HEK293 (cell line): ENCODE results near the gene IL4I1.

ENCODE experiments used
- CTCF ChIA-PET: fragments of 350-600 bp; formaldehyde crosslinking; extraction: SDS; loops from one replicate; lab custom pipeline; 2021; ENCODE audit warnings: antibody characterized with exemption; lab: Yijun Ruan, JAX
- POLR2A ChIA-PET: fragments of 300-600 bp; formaldehyde crosslinking; extraction: SDS; loops from one replicate; lab custom pipeline; 2020; ENCODE audit warnings: antibody characterized with exemption, inconsistent platforms; lab: Yijun Ruan, JAX
- H3K27ac ChIP-seq: fragments of 200-500 bp; sonication (Bioruptor generic); 2 replicates; pipeline ENCODE4 v1.5.1; 2014; ENCODE audit warnings: low read depth, low read length, control low read depth, inconsistent platforms; ENCODE audit errors: extremely low read depth
- H3K36me3 ChIP-seq, 2 experiments: fragments of 200-500 bp in 1 of 2; sonication (Bioruptor generic) in 1 of 2; 1 replicate in 1 of 2; 2 replicates in 1 of 2; pipeline ENCODE4 v1.5.1; 2014 to 2017; ENCODE audit warnings: inconsistent platforms in 2 of 2, low read length in 2 of 2; ENCODE audit not compliant: control insufficient read depth in 2 of 2, insufficient read depth in 1 of 2
- H3K4me1 ChIP-seq: fragments of 200-500 bp; sonication (Bioruptor generic); 2 replicates; pipeline ENCODE4 v1.5.1; 2014; ENCODE audit warnings: mild to moderate bottlenecking, low read length, inconsistent platforms; ENCODE audit not compliant: control insufficient read depth, insufficient read depth
- H3K4me3 ChIP-seq: 2 replicates; pipeline ENCODE4 v1.5.1; 2011; ENCODE audit warnings: low read depth, mild to moderate bottlenecking, control low read depth, low read length, moderate library complexity
- H3K9me3 ChIP-seq: fragments of 200-500 bp; sonication (Bioruptor generic); 2 replicates; pipeline ENCODE4 v1.5.1; 2014; ENCODE audit warnings: low read depth, low read length, inconsistent platforms; ENCODE audit not compliant: control insufficient read depth, insufficient read depth
- BCL11B ChIP-seq: fragments of 450-650 bp; formaldehyde crosslinking; IDR thresholded peaks from 2 replicates; pipeline ENCODE4 v1.5.1; 2016; ENCODE audit warnings: low read depth, missing biosample characterization, missing genetic modification characterization
- GLIS1 ChIP-seq: fragments of 450-650 bp; formaldehyde crosslinking; IDR thresholded peaks from 2 replicates; pipeline ENCODE4 v1.5.1; 2016; ENCODE audit warnings: missing biosample characterization, missing genetic modification characterization
- GLIS2 ChIP-seq: fragments of 450-650 bp; formaldehyde crosslinking; IDR thresholded peaks from 2 replicates; pipeline ENCODE4 v1.5.1; 2016; ENCODE audit warnings: missing biosample characterization, missing genetic modification characterization
- ZFP3 ChIP-seq: fragments of 450-650 bp; formaldehyde crosslinking; IDR thresholded peaks from 2 replicates; pipeline ENCODE4 v1.5.1; 2016; ENCODE audit warnings: low read depth, missing biosample characterization, missing genetic modification characterization
- ZNF555 ChIP-seq: fragments of 450-650 bp; formaldehyde crosslinking; conservative IDR thresholded peaks from 2 replicates; pipeline ENCODE4 v1.5.1; 2017; ENCODE audit warnings: missing biosample characterization, mild to moderate bottlenecking, missing genetic modification characterization, inconsistent platforms
- ZNF830 ChIP-seq: fragments of 450-650 bp; IDR thresholded peaks from 2 replicates; pipeline ENCODE4 v1.5.0; 2018; ENCODE audit warnings: missing biosample characterization, missing genetic modification characterization, low read depth, mild to moderate bottlenecking, moderate library complexity
- TF ChIP-seq, protein P1 (sequence below): fragments of 450-650 bp; formaldehyde crosslinking; IDR thresholded peaks from 2 replicates; pipeline ENCODE4 v1.5.1; 2016; ENCODE audit warnings: missing biosample characterization, missing genetic modification characterization
- TF ChIP-seq, protein P2 (sequence below): fragments of 450-650 bp; IDR thresholded peaks from 2 replicates; pipeline ENCODE4 v1.5.1; 2018; ENCODE audit warnings: missing biosample characterization, missing genetic modification characterization
- TF ChIP-seq, protein P3 (sequence below): IDR thresholded peaks from 2 replicates; pipeline ENCODE4 v1.6.1; 2011; ENCODE audit warnings: mild to moderate bottlenecking, low read depth, low read length, borderline replicate concordance
- TF ChIP-seq, protein P4 (sequence below): fragments of 450-650 bp; formaldehyde crosslinking; IDR thresholded peaks from 2 replicates; pipeline ENCODE4 v1.5.1; 2016; ENCODE audit warnings: missing biosample characterization, missing genetic modification characterization, borderline replicate concordance

The IL4I1 gene

DNA sequence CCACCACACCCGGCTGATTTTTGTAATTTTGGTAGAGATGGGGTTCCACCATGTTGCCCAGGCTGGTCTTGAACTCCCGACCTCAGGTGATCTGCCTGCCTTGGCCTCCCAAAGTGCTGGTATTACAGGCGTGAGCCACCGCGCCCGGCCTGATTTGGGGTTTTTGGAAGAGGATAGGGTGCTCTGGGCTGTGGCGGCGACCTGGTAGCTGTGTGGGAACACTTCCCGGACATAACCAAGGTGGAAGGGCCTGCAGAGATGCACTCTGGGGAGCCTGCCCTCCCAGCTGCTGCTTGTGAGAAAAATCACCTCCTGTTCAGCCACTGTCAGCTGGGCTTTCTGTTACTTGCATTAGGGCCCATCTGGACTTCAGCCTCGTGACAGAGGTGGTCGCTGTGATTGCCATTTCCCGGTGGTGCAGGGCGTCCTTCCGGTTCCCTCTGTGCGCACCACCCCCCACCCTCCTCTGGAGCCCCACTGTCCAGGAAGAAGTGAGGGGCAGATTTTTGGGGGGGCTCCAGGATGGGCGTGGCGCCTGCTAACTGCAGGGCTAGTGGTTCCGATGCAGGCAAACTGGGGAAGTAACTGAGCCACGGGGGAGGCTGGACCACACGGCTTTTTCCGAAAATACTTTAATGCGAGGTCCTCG lies 7.5 kb downstream of the IL4I1 start (continued):
- TF ChIP-seq, protein P1, sequence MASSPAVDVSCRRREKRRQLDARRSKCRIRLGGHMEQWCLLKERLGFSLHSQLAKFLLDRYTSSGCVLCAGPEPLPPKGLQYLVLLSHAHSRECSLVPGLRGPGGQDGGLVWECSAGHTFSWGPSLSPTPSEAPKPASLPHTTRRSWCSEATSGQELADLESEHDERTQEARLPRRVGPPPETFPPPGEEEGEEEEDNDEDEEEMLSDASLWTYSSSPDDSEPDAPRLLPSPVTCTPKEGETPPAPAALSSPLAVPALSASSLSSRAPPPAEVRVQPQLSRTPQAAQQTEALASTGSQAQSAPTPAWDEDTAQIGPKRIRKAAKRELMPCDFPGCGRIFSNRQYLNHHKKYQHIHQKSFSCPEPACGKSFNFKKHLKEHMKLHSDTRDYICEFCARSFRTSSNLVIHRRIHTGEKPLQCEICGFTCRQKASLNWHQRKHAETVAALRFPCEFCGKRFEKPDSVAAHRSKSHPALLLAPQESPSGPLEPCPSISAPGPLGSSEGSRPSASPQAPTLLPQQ (tag by site-specific recombination): no peak
- TF ChIP-seq GLIS2: no peak
- TF ChIP-seq BCL11B (tag by site-specific recombination): no peak
- no peak for TF ChIP-seq GLIS1 (tag by site-specific recombination)
- TF ChIP-seq, protein P2, sequence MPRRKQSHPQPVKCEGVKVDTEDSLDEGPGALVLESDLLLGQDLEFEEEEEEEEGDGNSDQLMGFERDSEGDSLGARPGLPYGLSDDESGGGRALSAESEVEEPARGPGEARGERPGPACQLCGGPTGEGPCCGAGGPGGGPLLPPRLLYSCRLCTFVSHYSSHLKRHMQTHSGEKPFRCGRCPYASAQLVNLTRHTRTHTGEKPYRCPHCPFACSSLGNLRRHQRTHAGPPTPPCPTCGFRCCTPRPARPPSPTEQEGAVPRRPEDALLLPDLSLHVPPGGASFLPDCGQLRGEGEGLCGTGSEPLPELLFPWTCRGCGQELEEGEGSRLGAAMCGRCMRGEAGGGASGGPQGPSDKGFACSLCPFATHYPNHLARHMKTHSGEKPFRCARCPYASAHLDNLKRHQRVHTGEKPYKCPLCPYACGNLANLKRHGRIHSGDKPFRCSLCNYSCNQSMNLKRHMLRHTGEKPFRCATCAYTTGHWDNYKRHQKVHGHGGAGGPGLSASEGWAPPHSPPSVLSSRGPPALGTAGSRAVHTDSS (tag by site-specific recombination): no peak

DNA sequence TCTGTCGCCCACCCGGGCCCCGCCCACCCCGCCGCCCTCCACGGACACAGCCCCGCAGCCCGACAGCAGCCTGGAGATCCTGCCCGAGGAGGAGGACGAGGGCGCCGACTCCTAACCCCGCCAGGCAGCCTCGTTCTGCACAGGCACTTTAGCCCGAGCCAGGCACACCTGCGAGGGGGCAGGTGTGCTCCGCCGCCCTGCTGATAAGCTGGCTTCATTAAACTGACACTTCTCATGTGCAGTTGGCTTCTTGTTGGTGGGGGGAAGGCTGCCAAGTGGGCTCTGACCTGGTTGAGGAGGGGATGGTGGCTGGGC lies 8.2 kb downstream of the IL4I1 start:
- H3K4me3 ChIP-seq: no peak overlapping the region
- ChIA-PET POLR2A (interaction anchor here (0.6 to 1.0 kb wide), 2 partner anchors 9 to 301 kb away, joined by 3 to 7 read pairs; no protein-coding TSS in a partner anchor), CTCF (no interaction called here)
- H3K36me3 ChIP-seq: peaks cover 10 to 16% of the 10 kb centered on the region in 2 experiments; a peak in 2 of 3 replicates
- TF ChIP-seq ZFP3 (tag by site-specific recombination) (no peak), ZNF830 (tag by site-specific recombination) (no peak), ZNF555 (tag by site-specific recombination) (no peak)
- TF ChIP-seq, protein P3, sequence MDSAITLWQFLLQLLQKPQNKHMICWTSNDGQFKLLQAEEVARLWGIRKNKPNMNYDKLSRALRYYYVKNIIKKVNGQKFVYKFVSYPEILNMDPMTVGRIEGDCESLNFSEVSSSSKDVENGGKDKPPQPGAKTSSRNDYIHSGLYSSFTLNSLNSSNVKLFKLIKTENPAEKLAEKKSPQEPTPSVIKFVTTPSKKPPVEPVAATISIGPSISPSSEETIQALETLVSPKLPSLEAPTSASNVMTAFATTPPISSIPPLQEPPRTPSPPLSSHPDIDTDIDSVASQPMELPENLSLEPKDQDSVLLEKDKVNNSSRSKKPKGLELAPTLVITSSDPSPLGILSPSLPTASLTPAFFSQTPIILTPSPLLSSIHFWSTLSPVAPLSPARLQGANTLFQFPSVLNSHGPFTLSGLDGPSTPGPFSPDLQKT: no peak
- TF ChIP-seq, protein P4, sequence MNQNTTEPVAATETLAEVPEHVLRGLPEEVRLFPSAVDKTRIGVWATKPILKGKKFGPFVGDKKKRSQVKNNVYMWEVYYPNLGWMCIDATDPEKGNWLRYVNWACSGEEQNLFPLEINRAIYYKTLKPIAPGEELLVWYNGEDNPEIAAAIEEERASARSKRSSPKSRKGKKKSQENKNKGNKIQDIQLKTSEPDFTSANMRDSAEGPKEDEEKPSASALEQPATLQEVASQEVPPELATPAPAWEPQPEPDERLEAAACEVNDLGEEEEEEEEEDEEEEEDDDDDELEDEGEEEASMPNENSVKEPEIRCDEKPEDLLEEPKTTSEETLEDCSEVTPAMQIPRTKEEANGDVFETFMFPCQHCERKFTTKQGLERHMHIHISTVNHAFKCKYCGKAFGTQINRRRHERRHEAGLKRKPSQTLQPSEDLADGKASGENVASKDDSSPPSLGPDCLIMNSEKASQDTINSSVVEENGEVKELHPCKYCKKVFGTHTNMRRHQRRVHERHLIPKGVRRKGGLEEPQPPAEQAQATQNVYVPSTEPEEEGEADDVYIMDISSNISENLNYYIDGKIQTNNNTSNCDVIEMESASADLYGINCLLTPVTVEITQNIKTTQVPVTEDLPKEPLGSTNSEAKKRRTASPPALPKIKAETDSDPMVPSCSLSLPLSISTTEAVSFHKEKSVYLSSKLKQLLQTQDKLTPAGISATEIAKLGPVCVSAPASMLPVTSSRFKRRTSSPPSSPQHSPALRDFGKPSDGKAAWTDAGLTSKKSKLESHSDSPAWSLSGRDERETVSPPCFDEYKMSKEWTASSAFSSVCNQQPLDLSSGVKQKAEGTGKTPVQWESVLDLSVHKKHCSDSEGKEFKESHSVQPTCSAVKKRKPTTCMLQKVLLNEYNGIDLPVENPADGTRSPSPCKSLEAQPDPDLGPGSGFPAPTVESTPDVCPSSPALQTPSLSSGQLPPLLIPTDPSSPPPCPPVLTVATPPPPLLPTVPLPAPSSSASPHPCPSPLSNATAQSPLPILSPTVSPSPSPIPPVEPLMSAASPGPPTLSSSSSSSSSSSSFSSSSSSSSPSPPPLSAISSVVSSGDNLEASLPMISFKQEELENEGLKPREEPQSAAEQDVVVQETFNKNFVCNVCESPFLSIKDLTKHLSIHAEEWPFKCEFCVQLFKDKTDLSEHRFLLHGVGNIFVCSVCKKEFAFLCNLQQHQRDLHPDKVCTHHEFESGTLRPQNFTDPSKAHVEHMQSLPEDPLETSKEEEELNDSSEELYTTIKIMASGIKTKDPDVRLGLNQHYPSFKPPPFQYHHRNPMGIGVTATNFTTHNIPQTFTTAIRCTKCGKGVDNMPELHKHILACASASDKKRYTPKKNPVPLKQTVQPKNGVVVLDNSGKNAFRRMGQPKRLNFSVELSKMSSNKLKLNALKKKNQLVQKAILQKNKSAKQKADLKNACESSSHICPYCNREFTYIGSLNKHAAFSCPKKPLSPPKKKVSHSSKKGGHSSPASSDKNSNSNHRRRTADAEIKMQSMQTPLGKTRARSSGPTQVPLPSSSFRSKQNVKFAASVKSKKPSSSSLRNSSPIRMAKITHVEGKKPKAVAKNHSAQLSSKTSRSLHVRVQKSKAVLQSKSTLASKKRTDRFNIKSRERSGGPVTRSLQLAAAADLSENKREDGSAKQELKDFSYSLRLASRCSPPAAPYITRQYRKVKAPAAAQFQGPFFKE: no peak
- no peak overlapping the region for H3K27ac ChIP-seq
- H3K9me3 ChIP-seq: no peaks in the 10 kb centered on the region
- H3K4me1 ChIP-seq: no peaks in the 10 kb centered on the region
